Mesenchymal stem cell (in vitro differentiated cells and primary cell): ENCODE results near the gene LBHD1.
A peak's percentile ranks its signal among the peaks of the same experiment; 100 is the strongest.

Source experiments
- DNase-seq: peaks from one replicate; pipeline ENCODE4 v3.0.0-alpha.2; 2013
- H2AFZ ChIP-seq: one replicate; pipeline ENCODE4 v1.6.1; 2013; ENCODE audit warnings: low read depth, mild to moderate bottlenecking, control low read depth, inconsistent platforms, low read length, moderate library complexity
- H2AK5ac ChIP-seq: 2 replicates; pipeline ENCODE4 v1.6.1; 2013; ENCODE audit warnings: low read length, moderate library complexity, mild to moderate bottlenecking, inconsistent platforms; ENCODE audit not compliant: severe bottlenecking
- H2BK120ac ChIP-seq: one replicate; pipeline ENCODE4 v1.6.1; 2013; ENCODE audit warnings: low read depth, mild to moderate bottlenecking, inconsistent platforms, low read length, moderate library complexity
- H2BK12ac ChIP-seq, 2 experiments: one replicate each; pipeline ENCODE4 v1.6.1; 2013; ENCODE audit warnings: inconsistent platforms in 2 of 2, low read length in 2 of 2, mild to moderate bottlenecking in 2 of 2, moderate library complexity in 2 of 2, control low read depth in 1 of 2
- H2BK15ac ChIP-seq: one replicate; pipeline ENCODE4 v1.6.1; 2013; ENCODE audit warnings: mild to moderate bottlenecking, low read depth, inconsistent platforms; ENCODE audit not compliant: poor library complexity, severe bottlenecking
- H2BK5ac ChIP-seq: 2 replicates; pipeline ENCODE4 v1.6.1; 2013; ENCODE audit warnings: low read depth, mild to moderate bottlenecking, low read length, control low read depth, inconsistent platforms; ENCODE audit not compliant: poor library complexity, severe bottlenecking
- H3K14ac ChIP-seq, 2 experiments: one replicate each; pipeline ENCODE4 v1.6.1; 2013; ENCODE audit warnings: inconsistent platforms in 2 of 2, low read length in 2 of 2, control low read depth in 1 of 2, mild to moderate bottlenecking in 1 of 2, moderate library complexity in 1 of 2
- H3K18ac ChIP-seq, 2 experiments: one replicate each; pipeline ENCODE4 v1.6.1; 2013; ENCODE audit warnings: inconsistent platforms in 2 of 2, low read length in 2 of 2, control low read depth in 1 of 2, low read depth in 1 of 2, mild to moderate bottlenecking in 1 of 2
- H3K23ac ChIP-seq, 2 experiments: one replicate each; pipeline ENCODE4 v1.6.1; 2013; ENCODE audit warnings: inconsistent platforms in 2 of 2, low read length in 2 of 2, mild to moderate bottlenecking in 2 of 2, moderate library complexity in 2 of 2, control low read depth in 1 of 2
- H3K27ac ChIP-seq: 2 replicates; pipeline ENCODE4 v1.5.1; 2013; ENCODE audit warnings: mild to moderate bottlenecking, moderate library complexity, low read length, control low read depth, inconsistent platforms; ENCODE audit not compliant: poor library complexity, severe bottlenecking
- H3K27me3 ChIP-seq, 2 experiments: 2 replicates each; pipeline versions ENCODE4 v1.6.1 to v1.7.0; 2013; ENCODE audit warnings: low read length in 2 of 2, mild to moderate bottlenecking in 2 of 2, moderate library complexity in 2 of 2, control low read depth in 1 of 2, inconsistent platforms in 1 of 2; ENCODE audit not compliant: control insufficient read depth in 1 of 2, insufficient read depth in 1 of 2
- H3K36me3 ChIP-seq, 2 experiments: 2 replicates each; pipeline versions ENCODE4 v1.6.1 to v1.7.0; 2013; ENCODE audit warnings: low read length in 2 of 2, control low read depth in 1 of 2, inconsistent platforms in 1 of 2, low read depth in 1 of 2, mild to moderate bottlenecking in 1 of 2; ENCODE audit not compliant: insufficient read depth in 2 of 2, control insufficient read depth in 1 of 2
- H3K4ac ChIP-seq, 2 experiments: one replicate each; pipeline ENCODE4 v1.6.1; 2013; ENCODE audit warnings: inconsistent platforms in 2 of 2, low read length in 2 of 2, mild to moderate bottlenecking in 2 of 2, moderate library complexity in 2 of 2, control low read depth in 1 of 2, low read depth in 1 of 2
- H3K4me1 ChIP-seq: 2 replicates; pipeline ENCODE4 v1.6.1; 2013; ENCODE audit warnings: low read depth, low read length, control low read depth; ENCODE audit not compliant: control insufficient read depth, insufficient read depth
- H3K4me2 ChIP-seq: 2 replicates; pipeline ENCODE4 v1.6.1; 2013; ENCODE audit warnings: low read length, mild to moderate bottlenecking, inconsistent platforms; ENCODE audit not compliant: poor library complexity, severe bottlenecking
- H3K4me3 ChIP-seq, 2 experiments: 2 replicates each; pipeline versions ENCODE4 v1.5.1 to v1.7.0; 2013; ENCODE audit warnings: low read length in 2 of 2, mild to moderate bottlenecking in 2 of 2, control low read depth in 1 of 2, low read depth in 1 of 2; ENCODE audit not compliant: insufficient read depth in 1 of 2
- H3K79me1 ChIP-seq: replicated peaks from 2 replicates; pipeline ENCODE4 v1.6.1; 2013; ENCODE audit warnings: mild to moderate bottlenecking, control low read depth, low read length, inconsistent platforms; ENCODE audit not compliant: poor library complexity, severe bottlenecking
- H3K9ac ChIP-seq: 2 replicates; pipeline ENCODE4 v1.7.0; 2013; ENCODE audit warnings: mild to moderate bottlenecking, low read length, moderate library complexity
- H3K9me3 ChIP-seq: 2 replicates; pipeline ENCODE4 v1.7.0; 2013; ENCODE audit warnings: mild to moderate bottlenecking, low read length; ENCODE audit not compliant: control insufficient read depth
- H4K8ac ChIP-seq: one replicate; pipeline ENCODE4 v1.6.1; 2013; ENCODE audit warnings: inconsistent platforms, mild to moderate bottlenecking, low read length, moderate library complexity
- H4K91ac ChIP-seq: one replicate; pipeline ENCODE4 v1.6.1; 2013; ENCODE audit warnings: mild to moderate bottlenecking, low read length, inconsistent platforms
- WGBS: methylation state at CpG from one replicate; pipeline ENCODE4 v1.1.7; 2013; ENCODE audit warnings: mixed read lengths; 5-methylcytosine and 5-hydroxymethylcytosine counted together

The LBHD1 gene

GRCh38 chr11:62648185-62648966 is 23.7 kb downstream of the LBHD1 start:
- Histone ChIP-seq H3K79me1 (peaks cover 24% of the 10 kb centered on the region), H2BK5ac (no peak overlapping the region), H2BK15ac (peak overlapping the region; percentile 56), H2AFZ (no peak overlapping the region), H3K27ac (no peak overlapping the region), H3K4me1 (peaks cover 14% of the 10 kb centered on the region), H3K4me2 (no peak overlapping the region), H4K91ac (no peak overlapping the region), H3K36me3 (peaks cover 43% of the 10 kb centered on the region in 2 experiments), H3K14ac (no peak overlapping the region), H3K9me3 (no peaks in the 10 kb centered on the region), H3K4me3 (no peak overlapping the region), H2AK5ac (no peak overlapping the region), H4K8ac (no peak overlapping the region), H3K18ac (no peak overlapping the region), H2BK120ac (no peak overlapping the region), H3K4ac (no peak overlapping the region), H3K27me3 (no peaks in the 10 kb centered on the region), H3K23ac (no peak overlapping the region), H2BK12ac (no peak overlapping the region), H3K9ac (peak overlapping the region; percentile 65)
- DNase-seq = no peak
- WGBS = 96% methylated on average over 24 of the region's 24 CpGs

GRCh38 chr11:62647609-62648005 is 24.5 kb downstream of the LBHD1 start:
- Histone ChIP-seq H3K23ac (no peak overlapping the region), H3K18ac (no peak overlapping the region), H2AK5ac (no peak overlapping the region), H3K4ac (no peak overlapping the region), H3K79me1 (peaks cover 21% of the 10 kb centered on the region), H4K8ac (no peak overlapping the region), H2BK12ac (no peak overlapping the region), H2BK5ac (no peak overlapping the region), H3K27ac (no peak overlapping the region), H3K14ac (no peak overlapping the region), H3K9me3 (no peaks in the 10 kb centered on the region), H3K4me2 (no peak overlapping the region), H3K4me1 (peaks cover 14% of the 10 kb centered on the region), H2AFZ (no peak overlapping the region), H3K9ac (peak overlapping the region; percentile 65), H2BK15ac (peak overlapping the region; percentile 56), H3K36me3 (peaks cover 45 to 49% of the 10 kb centered on the region in 2 experiments), H4K91ac (no peak overlapping the region), H3K4me3 (no peak overlapping the region), H2BK120ac (no peak overlapping the region), H3K27me3 (no peaks in the 10 kb centered on the region)
- WGBS = 92% methylated on average over 6 of the region's 6 CpGs
- no peak for DNase-seq

GRCh38 chr11:62646825-62647608 is 25.1 kb downstream of the LBHD1 start:
- Histone ChIP-seq H3K14ac (no peak overlapping the region), H3K4me3 (peak overlapping the region in 1 of 2 experiments; percentile 95), H3K23ac (no peak overlapping the region), H3K4ac (no peak overlapping the region), H2BK5ac (no peak overlapping the region), H3K9me3 (no peaks in the 10 kb centered on the region), H2BK120ac (no peak overlapping the region), H2BK15ac (peak overlapping the region; percentile 12), H3K27me3 (no peaks in the 10 kb centered on the region), H2BK12ac (peak overlapping the region in 1 of 2 experiments; percentile 71), H4K91ac (peak overlapping the region; percentile 53), H2AFZ (no peak overlapping the region), H3K4me1 (peaks cover 14% of the 10 kb centered on the region), H3K4me2 (peak overlapping the region; percentile 1), H2AK5ac (no peak overlapping the region), H3K79me1 (peaks cover 21% of the 10 kb centered on the region), H3K27ac (no peak overlapping the region), H3K18ac (no peak overlapping the region), H3K36me3 (peaks cover 45 to 50% of the 10 kb centered on the region in 2 experiments), H4K8ac (no peak overlapping the region), H3K9ac (peak overlapping the region; percentile 65)
- 78% methylated on average over 31 of the region's 32 CpGs for WGBS
- DNase-seq = no peak
